DOHH2 (cell line): Measurements from ENCODE around the gene OSBPL10.
A peak's percentile ranks its signal among the peaks of the same experiment; 100 is the strongest.

Source experiments
- H3F3A ChIP-seq: fragments of 200-600 bp; sonication (generic), shearing (Covaris generic); 2 replicates; pipeline ENCODE4 v1.6.0; 2016; ENCODE audit warnings: antibody characterized with exemption, mild to moderate bottlenecking; ENCODE audit not compliant: control insufficient read depth, insufficient read depth
- H3K27ac ChIP-seq: fragments of 200-600 bp; sonication (generic); 2 replicates; pipeline ENCODE4 v1.5.1; 2014; ENCODE audit warnings: low read depth, mild to moderate bottlenecking, low read length, moderate library complexity
- H3K27me3 ChIP-seq: fragments of 200-600 bp; sonication (generic); 2 replicates; pipeline ENCODE4 v1.6.1; 2014; ENCODE audit warnings: mild to moderate bottlenecking, low read length, mixed read lengths; ENCODE audit not compliant: control insufficient read depth
- H3K36me3 ChIP-seq: fragments of 200-600 bp; sonication (generic); 2 replicates; pipeline ENCODE4 v1.6.1; 2014; ENCODE audit warnings: mild to moderate bottlenecking, low read length, moderate library complexity, mixed read lengths; ENCODE audit not compliant: control insufficient read depth
- H3K4me1 ChIP-seq: fragments of 200-600 bp; sonication (generic); 2 replicates; pipeline ENCODE4 v1.6.1; 2014; ENCODE audit warnings: mild to moderate bottlenecking, low read length, mixed read lengths; ENCODE audit not compliant: control insufficient read depth
- H3K4me2 ChIP-seq: fragments of 200-600 bp; sonication (generic); 2 replicates; pipeline ENCODE4 v1.6.0; 2014; ENCODE audit warnings: mild to moderate bottlenecking, low read length, moderate library complexity
- H3K4me3 ChIP-seq: fragments of 200-600 bp; sonication (generic); 2 replicates; pipeline ENCODE4 v1.5.1; 2014; ENCODE audit warnings: mild to moderate bottlenecking, low read length, mixed read lengths
- H3K79me2 ChIP-seq: fragments of 200-600 bp; sonication (generic); 2 replicates; pipeline ENCODE4 v1.6.1; 2014; ENCODE audit warnings: mild to moderate bottlenecking, low read length, mixed read lengths; ENCODE audit not compliant: control insufficient read depth
- H3K9me2 ChIP-seq: fragments of 200-600 bp; sonication (generic); replicated peaks from 2 replicates; pipeline ENCODE4 v1.6.1; 2014; ENCODE audit warnings: mild to moderate bottlenecking, low read length, mixed read lengths; ENCODE audit not compliant: control insufficient read depth
- H3K9me3 ChIP-seq: fragments of 200-600 bp; sonication (generic); 2 replicates; pipeline ENCODE4 v1.6.1; 2014; ENCODE audit warnings: antibody characterized with exemption, low read length, mixed read lengths; ENCODE audit not compliant: control insufficient read depth, insufficient read depth
- H4K20me1 ChIP-seq: fragments of 200-600 bp; sonication (generic); 2 replicates; pipeline ENCODE4 v1.6.0; 2014; ENCODE audit warnings: low read depth, mild to moderate bottlenecking, antibody characterized with exemption, low read length, moderate library complexity; ENCODE audit not compliant: control insufficient read depth, insufficient read depth
- EZH2phosphoT487 ChIP-seq: fragments of 200-600 bp; sonication (generic); IDR thresholded peaks from 2 replicates; pipeline ENCODE4 v1.6.1; 2017; ENCODE audit warnings: borderline replicate concordance, mild to moderate bottlenecking, antibody characterized with exemption, low read length, moderate library complexity, mixed read lengths
- TF ChIP-seq, protein P1 (sequence below): fragments of 200-600 bp; sonication (generic); IDR thresholded peaks from one replicate; pipeline ENCODE4 v1.5.1; 2014; ENCODE audit warnings: antibody characterized with exemption, mild to moderate bottlenecking, low read depth, low read length; ENCODE audit not compliant: poor library complexity, severe bottlenecking

Gene OSBPL10

DNA sequence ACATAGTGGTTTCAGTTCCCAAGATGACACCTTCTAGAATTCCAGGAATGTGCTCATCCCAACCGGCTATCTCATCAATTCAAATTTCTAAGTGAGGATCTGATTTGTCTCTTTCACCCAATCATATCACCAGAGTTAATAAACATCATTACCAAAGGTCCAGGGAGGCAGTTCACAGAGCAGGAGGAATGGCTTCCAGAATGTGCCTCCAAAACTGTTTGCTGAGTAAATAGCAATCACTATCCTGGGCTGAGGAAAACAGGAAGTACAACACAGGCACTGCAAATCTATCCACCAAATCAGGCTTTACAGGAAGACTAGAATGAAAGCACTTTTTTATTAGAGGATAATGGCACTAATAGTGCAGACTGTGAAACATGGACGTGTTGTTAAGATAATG is 61.5 kb downstream of the OSBPL10 start:
- Histone ChIP-seq H3K4me2 (peak overlapping the region; percentile 93), H4K20me1 (no peaks in the 10 kb centered on the region), H3K4me3 (peak overlapping the region; percentile 59), H3K27ac (peak overlapping the region; percentile 98), H3K9me2 (no peaks in the 10 kb centered on the region), H3K36me3 (peaks cover 57% of the 10 kb centered on the region), H3K9me3 (no peaks in the 10 kb centered on the region), H3K4me1 (peaks cover 95% of the 10 kb centered on the region), H3K79me2 (peaks cover 93% of the 10 kb centered on the region), H3K27me3 (no peaks in the 10 kb centered on the region), H3F3A (peaks cover 35% of the 10 kb centered on the region)
- TF ChIP-seq, protein P1, sequence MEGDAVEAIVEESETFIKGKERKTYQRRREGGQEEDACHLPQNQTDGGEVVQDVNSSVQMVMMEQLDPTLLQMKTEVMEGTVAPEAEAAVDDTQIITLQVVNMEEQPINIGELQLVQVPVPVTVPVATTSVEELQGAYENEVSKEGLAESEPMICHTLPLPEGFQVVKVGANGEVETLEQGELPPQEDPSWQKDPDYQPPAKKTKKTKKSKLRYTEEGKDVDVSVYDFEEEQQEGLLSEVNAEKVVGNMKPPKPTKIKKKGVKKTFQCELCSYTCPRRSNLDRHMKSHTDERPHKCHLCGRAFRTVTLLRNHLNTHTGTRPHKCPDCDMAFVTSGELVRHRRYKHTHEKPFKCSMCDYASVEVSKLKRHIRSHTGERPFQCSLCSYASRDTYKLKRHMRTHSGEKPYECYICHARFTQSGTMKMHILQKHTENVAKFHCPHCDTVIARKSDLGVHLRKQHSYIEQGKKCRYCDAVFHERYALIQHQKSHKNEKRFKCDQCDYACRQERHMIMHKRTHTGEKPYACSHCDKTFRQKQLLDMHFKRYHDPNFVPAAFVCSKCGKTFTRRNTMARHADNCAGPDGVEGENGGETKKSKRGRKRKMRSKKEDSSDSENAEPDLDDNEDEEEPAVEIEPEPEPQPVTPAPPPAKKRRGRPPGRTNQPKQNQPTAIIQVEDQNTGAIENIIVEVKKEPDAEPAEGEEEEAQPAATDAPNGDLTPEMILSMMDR: no peak
- no peak for TF ChIP-seq EZH2phosphoT487

DNA sequence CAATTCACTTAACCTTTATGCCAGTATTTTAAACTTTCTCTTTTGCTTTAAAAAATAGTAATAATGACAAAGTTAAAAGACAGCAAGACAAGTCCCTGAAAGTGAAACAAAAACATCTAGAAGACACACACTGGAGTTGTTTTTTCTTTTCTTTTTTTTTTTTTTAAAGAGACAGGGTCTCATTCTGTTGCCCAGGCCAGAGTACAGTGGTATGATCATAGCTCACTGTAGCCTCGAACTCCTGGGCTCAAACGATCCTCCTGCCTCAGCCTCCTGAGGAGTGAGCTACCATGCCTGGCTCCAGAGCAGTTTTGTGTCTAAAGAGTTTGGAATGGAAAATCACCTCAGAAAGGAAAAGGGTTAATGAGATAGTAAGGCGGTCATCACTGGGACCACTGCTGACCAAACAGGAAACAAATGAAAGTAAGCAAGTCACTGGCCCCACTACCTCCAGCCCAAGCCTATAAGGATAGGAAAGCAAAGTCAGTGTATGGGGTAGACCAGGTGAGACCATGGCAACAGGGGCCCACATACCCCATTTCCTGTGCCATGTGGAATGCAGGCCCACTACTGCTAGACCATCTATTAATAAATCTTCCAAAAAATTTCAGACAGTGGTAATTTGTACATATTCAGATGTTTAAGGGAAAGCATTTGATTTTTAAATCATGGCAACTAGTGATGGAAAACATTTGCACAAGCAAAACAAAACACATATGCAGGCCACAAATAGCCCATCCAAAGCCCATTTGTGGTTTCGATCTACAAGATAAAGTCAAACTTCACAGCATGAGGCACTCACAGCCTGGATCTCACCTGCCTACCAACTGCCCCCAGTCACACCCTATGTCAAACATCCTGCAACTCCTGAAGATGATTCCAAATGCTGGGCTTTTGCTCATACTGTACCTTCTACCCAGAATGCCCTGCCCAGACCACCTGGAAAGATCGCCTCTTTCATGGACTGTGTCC is 62.6 kb downstream of the OSBPL10 start:
- no peaks in the 10 kb centered on the region for H4K20me1 ChIP-seq
- H3K36me3 ChIP-seq: peaks cover 54% of the 10 kb centered on the region
- H3K4me3 ChIP-seq: peak overlapping the region; percentile 59
- H3K4me1 ChIP-seq: peaks cover 84% of the 10 kb centered on the region
- peaks cover 93% of the 10 kb centered on the region for H3K79me2 ChIP-seq
- H3K9me3 ChIP-seq: no peaks in the 10 kb centered on the region
- no peaks in the 10 kb centered on the region for H3K9me2 ChIP-seq
- no peaks in the 10 kb centered on the region for H3K27me3 ChIP-seq
- peak overlapping the region; percentile 98 for H3K27ac ChIP-seq
- peaks cover 35% of the 10 kb centered on the region for H3F3A ChIP-seq
- H3K4me2 ChIP-seq: peak overlapping the region; percentile 93
- TF ChIP-seq, protein P1: no peak
- no peak for TF ChIP-seq EZH2phosphoT487

DNA sequence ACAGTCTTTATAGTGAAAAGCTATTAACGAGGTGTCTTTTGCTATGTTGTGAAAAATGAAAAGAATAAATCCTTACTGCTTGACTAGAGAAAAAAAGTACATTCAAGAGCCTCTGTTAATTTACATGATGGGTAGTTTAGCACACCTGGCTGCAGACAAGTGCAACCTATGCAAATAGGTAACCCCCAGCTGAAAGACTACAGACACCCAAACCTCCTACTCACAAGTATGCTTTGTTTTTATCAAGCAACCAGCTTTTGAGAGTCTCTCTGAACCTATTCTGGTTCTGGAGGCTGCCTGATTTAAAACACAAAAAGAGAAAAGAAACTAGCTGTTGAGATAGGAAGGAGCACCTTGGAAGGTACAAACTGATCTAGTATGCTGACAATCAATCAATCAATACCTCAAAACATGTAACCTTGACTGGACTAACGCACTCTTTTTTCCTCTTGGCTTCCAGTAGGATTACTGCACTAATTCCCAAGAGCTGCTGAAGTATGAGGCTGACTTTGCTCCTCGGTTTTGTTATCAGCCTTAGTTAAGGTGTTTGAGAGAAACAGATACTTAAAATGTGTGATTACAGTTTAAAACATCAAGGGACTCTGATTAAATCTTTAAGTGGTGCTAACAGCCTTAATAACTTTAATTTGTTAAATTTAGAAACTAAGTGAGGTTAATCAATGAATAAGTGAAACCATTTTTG is 63.6 kb downstream of the OSBPL10 start:
- Histone ChIP-seq H3K4me2 (peak overlapping the region; percentile 93), H3K9me3 (no peaks in the 10 kb centered on the region), H3K9me2 (no peaks in the 10 kb centered on the region), H3K4me3 (peak overlapping the region; percentile 59), H3K27me3 (no peaks in the 10 kb centered on the region), H3K36me3 (peaks cover 55% of the 10 kb centered on the region), H3K27ac (peak overlapping the region; percentile 98), H3K79me2 (peaks cover 92% of the 10 kb centered on the region), H4K20me1 (no peaks in the 10 kb centered on the region), H3K4me1 (peaks cover 81% of the 10 kb centered on the region), H3F3A (peaks cover 35% of the 10 kb centered on the region)
- TF ChIP-seq, protein P1: no peak
- no peak for TF ChIP-seq EZH2phosphoT487
